ENCODE data around the gene BTG3. TPM values are rescaled to one million over a fixed set of nuclear protein-coding genes. Genes with fewer than 3 reads are reported as not detected.

Gene BTG3
- total RNA-seq, 1 experiment from 2014 or later = 57.0 TPM

GRCh38 chr21:17651526-17651925, 38.8 kb upstream of the BTG3 start:
- H3K4me3 Mint-ChIP-seq (ENCODE audit: unreplicated experiment) = no peak overlapping the region
- CTCF ChIA-PET = interaction anchor here (0.7 kb wide), 1 partner anchor 66 kb away, joined by 3 read pairs; no protein-coding TSS in a partner anchor
- no peaks in the 10 kb centered on the region for H3K36me3 Mint-ChIP-seq (ENCODE audit: insufficient read depth, unreplicated experiment)
- no peak for TF ChIP-seq CTCF (IDR thresholded peaks at IDR 0.05; ENCODE audit: unreplicated experiment)
- no TSS peak for BruUV-seq (replicated peaks)
- peaks cover 11% of the 10 kb centered on the region for H3K9me3 Mint-ChIP-seq (ENCODE audit: unreplicated experiment)
- POLR2A ChIA-PET = interaction anchor here (1.4 kb wide), 1 partner anchor 29 kb away, joined by 5 read pairs; no protein-coding TSS in a partner anchor
- intact Hi-C loops (cut with micrococcal nuclease) = no loop called here
- DNase-seq (ENCODE audit: unreplicated experiment) = no peak
- no peaks in the 10 kb centered on the region for H3K27me3 Mint-ChIP-seq (ENCODE audit: insufficient read depth, unreplicated experiment)
- no peak overlapping the region for H3K27ac Mint-ChIP-seq (ENCODE audit: low read depth, unreplicated experiment)
- H3K4me1 Mint-ChIP-seq (ENCODE audit: insufficient read depth, unreplicated experiment) = no peaks in the 10 kb centered on the region

GRCh38 chr21:17650292-17650691, 37.6 kb upstream of the BTG3 start:
- no TSS peak for BruUV-seq (replicated peaks)
- TF ChIP-seq CTCF (IDR thresholded peaks at IDR 0.05; ENCODE audit: unreplicated experiment) = no peak
- Mint-ChIP-seq H3K27me3 (ENCODE audit: insufficient read depth, unreplicated experiment) (no peaks in the 10 kb centered on the region), H3K4me1 (ENCODE audit: insufficient read depth, unreplicated experiment) (no peaks in the 10 kb centered on the region), H3K36me3 (ENCODE audit: insufficient read depth, unreplicated experiment) (no peaks in the 10 kb centered on the region), H3K9me3 (ENCODE audit: unreplicated experiment) (peaks cover 11% of the 10 kb centered on the region), H3K4me3 (ENCODE audit: unreplicated experiment) (no peak overlapping the region), H3K27ac (ENCODE audit: low read depth, unreplicated experiment) (no peak overlapping the region)
- intact Hi-C loops (cut with micrococcal nuclease) = no loop called here
- ChIA-PET POLR2A (no interaction called here), CTCF (no interaction called here)
- DNase-seq (ENCODE audit: unreplicated experiment) = no peak

- no peak overlapping the region for H3K27ac Mint-ChIP-seq (ENCODE audit: low read depth, unreplicated experiment)
- no peaks in the 10 kb centered on the region for H3K27me3 Mint-ChIP-seq (ENCODE audit: insufficient read depth, unreplicated experiment)
- no peak overlapping the region for H3K4me3 Mint-ChIP-seq (ENCODE audit: unreplicated experiment)
- intact Hi-C loops (cut with micrococcal nuclease) = no loop called here
- TF ChIP-seq CTCF (IDR thresholded peaks at IDR 0.05; ENCODE audit: unreplicated experiment) = no peak
- CTCF ChIA-PET = no interaction called here
- H3K36me3 Mint-ChIP-seq (ENCODE audit: insufficient read depth, unreplicated experiment) = no peaks in the 10 kb centered on the region
- no peak for DNase-seq (ENCODE audit: unreplicated experiment)
- BruUV-seq (replicated peaks) = no TSS peak
- POLR2A ChIA-PET = no interaction called here
- peaks cover 11% of the 10 kb centered on the region for H3K9me3 Mint-ChIP-seq (ENCODE audit: unreplicated experiment)
- H3K4me1 Mint-ChIP-seq (ENCODE audit: insufficient read depth, unreplicated experiment) = no peaks in the 10 kb centered on the region
Measured at GRCh38 chr21:17646790-17647189, 34.1 kb upstream of the BTG3 start.

- H3K36me3 Mint-ChIP-seq (ENCODE audit: insufficient read depth, unreplicated experiment) = no peaks in the 10 kb centered on the region
- BruUV-seq (replicated peaks) = no TSS peak
- DNase-seq (ENCODE audit: unreplicated experiment) = no peak
- no peak for TF ChIP-seq CTCF (IDR thresholded peaks at IDR 0.05; ENCODE audit: unreplicated experiment)
- no peak overlapping the region for H3K4me3 Mint-ChIP-seq (ENCODE audit: unreplicated experiment)
- ChIA-PET CTCF (no interaction called here), POLR2A (no interaction called here)
- H3K27ac Mint-ChIP-seq (ENCODE audit: low read depth, unreplicated experiment) = no peak overlapping the region
- no peaks in the 10 kb centered on the region for H3K27me3 Mint-ChIP-seq (ENCODE audit: insufficient read depth, unreplicated experiment)
- H3K4me1 Mint-ChIP-seq (ENCODE audit: insufficient read depth, unreplicated experiment) = no peaks in the 10 kb centered on the region
- peaks cover 10% of the 10 kb centered on the region for H3K9me3 Mint-ChIP-seq (ENCODE audit: unreplicated experiment)
- intact Hi-C loops (cut with micrococcal nuclease) = no loop called here
Measured at GRCh38 chr21:17644186-17644585, 31.5 kb upstream of the BTG3 start.

Measured in MCF 10A (cell line).